Testis (tissue), 2 donors: ENCODE measurements around the gene KLHL2.
"Not testable (repeated sequence)": the region's sequence is repeated elsewhere in the genome, so short reads cannot be mapped to it uniquely, and the experiment has no call there.

Experiments used
- POLR2A ChIP-seq: fragments of 450-650 bp; IDR thresholded peaks from one replicate; pipeline ENCODE4 v1.6.1; 2017; ENCODE audit warnings: antibody characterized with exemption, mild to moderate bottlenecking, moderate library complexity
- TF ChIP-seq, protein P1 (sequence below), 3 experiments: fragments of 450-650 bp in 2 of 3; fragments of 200-600 bp in 1 of 3; sonication (generic) in 1 of 3; IDR thresholded peaks; one replicate each; pipeline ENCODE4 v1.5.1; 2016 to 2019; ENCODE audit warnings: antibody characterized with exemption in 3 of 3, mild to moderate bottlenecking in 2 of 3, moderate library complexity in 1 of 3

- TF ChIP-seq, protein P1, sequence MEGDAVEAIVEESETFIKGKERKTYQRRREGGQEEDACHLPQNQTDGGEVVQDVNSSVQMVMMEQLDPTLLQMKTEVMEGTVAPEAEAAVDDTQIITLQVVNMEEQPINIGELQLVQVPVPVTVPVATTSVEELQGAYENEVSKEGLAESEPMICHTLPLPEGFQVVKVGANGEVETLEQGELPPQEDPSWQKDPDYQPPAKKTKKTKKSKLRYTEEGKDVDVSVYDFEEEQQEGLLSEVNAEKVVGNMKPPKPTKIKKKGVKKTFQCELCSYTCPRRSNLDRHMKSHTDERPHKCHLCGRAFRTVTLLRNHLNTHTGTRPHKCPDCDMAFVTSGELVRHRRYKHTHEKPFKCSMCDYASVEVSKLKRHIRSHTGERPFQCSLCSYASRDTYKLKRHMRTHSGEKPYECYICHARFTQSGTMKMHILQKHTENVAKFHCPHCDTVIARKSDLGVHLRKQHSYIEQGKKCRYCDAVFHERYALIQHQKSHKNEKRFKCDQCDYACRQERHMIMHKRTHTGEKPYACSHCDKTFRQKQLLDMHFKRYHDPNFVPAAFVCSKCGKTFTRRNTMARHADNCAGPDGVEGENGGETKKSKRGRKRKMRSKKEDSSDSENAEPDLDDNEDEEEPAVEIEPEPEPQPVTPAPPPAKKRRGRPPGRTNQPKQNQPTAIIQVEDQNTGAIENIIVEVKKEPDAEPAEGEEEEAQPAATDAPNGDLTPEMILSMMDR (IDR thresholded peaks at IDR 0.05), result not testable (repeated sequence)
- not testable (repeated sequence) for TF ChIP-seq POLR2A
These were observed 41.5 kb downstream of the KLHL2 start for GRCh38 chr4:165248904-165249303.
